UCSD-AML1 (cell line): ENCODE results near the gene STARD7.

Experiments used
- DNase-seq: peaks from one replicate; lab custom pipeline; 2025; ENCODE audit not compliant: unreplicated experiment; lab: John Stamatoyannopoulos, UW

The STARD7 gene

GRCh38 chr2:96201338-96201737 is 7.3 kb downstream of the STARD7 start:
- no peak for DNase-seq

GRCh38 chr2:96198921-96199320 is 9.7 kb downstream of the STARD7 start:
- DNase-seq, result no peak

DNA sequence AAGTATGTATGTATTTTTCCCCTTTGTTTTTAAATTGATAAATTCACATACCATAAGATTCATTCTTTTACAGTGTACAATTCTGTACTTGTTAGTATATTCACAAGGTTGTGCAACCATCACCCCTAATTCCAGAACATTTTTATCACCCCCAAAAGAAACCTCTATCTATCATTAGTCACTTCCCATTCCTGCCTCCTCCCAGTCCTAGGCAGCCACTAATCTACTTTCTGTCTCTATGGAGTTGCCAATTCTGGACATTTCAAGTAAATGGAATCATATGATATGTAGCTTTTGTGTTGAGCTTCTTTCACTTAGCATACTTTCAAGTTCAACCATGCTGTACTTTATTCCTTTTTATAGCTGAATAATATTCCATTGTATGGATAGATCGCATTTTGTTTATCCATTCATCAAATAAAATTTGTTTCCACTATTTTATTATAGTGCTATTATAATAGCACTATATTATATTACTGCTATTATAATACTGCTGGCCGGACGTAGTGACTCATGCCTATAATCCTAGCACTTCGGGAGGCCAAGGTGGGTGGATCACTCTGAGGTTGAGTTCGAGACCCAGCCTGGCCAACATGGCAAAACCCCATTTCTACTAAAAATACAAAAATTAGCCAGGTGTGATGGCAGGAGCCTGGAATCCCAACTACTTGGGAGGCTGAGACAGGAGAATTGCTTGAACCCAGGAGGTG is 10.9 kb downstream of the STARD7 start:
- DNase-seq, result no peak

DNA sequence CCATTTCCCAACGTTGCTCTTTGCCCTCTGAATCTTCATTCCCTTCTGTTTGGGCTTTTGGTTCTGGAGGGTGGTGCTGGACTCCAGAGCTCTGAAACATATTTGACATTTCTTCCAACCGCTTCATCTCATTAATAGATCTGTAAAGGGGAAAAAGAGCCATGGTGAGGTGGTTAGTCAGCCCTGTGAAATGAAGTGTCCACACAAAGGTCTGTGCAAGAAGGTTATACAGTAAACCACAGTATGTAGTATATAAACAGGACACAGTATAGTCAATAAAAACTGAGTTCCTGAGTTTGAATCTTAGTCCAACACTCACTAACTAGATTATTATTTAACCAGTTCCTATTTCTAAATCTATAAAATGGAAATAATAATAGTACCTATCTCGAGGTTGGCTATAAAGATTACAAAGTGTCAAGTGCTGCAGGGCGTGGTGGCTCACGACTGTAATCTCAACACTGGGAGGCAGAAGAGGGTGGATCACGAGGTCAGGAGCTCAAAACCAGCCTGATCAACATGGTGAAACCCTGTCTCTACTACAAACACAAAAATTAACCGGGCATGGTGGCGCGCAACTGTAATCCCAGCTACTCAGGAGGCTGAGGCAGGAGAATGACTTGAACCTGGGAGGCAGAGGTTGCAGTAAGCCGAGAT is 13.1 kb downstream of the STARD7 start:
- no peak for DNase-seq

DNA sequence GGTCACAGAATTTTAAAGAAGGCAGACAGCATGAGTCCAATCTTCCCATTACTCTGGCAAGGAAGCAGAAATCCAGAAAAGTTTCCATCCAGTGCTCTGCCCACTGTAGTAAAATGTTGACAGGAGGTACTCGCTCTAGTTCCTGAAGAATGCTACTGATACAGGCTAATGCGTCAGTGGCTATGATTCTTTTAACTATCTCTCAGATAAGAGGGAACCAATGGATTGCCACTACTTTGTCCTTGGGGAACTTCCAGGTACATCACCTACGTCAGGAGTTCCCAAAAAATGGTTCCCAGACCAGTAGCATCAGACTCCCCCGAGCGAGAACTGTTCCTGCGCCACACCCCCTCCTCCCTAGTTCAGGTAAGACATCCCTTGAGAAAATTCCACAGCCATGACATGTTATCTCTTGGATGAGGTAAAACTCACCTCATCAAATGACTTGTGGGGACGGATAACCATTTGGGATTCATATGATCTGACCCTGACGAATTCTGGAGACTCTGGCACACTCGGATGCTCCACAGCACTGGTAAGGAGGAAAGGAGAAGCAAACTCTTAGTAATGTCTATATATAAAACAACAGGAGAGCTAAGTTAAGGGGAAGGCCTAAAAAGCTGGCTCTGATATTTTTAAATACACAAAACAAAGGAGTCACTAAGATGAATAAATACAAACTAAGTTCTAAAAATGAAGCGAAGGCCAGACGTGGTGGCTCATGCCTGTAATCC is 16.5 kb downstream of the STARD7 start:
- DNase-seq, result no peak

GRCh38 chr2:96188821-96189526 is 19.7 kb downstream of the STARD7 start:
- no peak for DNase-seq

GRCh38 chr2:96186562-96186961 is 22.1 kb downstream of the STARD7 start:
- DNase-seq, result no peak

DNA sequence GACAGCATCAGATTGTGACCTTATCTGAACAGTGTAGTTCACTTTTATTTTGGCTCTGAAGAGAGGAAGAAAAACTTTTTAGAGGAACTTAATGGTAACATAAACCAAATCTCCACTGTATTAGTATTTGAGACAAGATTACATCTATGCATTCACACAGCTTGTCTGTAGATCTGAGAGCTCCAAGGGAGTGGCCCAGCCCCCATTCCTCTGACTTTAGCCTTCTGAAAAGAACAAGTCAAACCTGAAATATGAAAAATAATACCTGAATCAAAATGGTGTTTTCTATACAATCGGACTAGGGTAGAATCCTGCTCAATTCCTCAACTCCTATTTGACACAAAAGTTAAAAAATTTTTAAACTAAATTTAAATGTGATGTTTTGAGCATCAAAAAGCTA is 23.1 kb downstream of the STARD7 start:
- DNase-seq, result no peak

- DNase-seq, result no peak
These were observed 23.6 kb downstream of the STARD7 start for GRCh38 chr2:96184989-96185388.

DNA sequence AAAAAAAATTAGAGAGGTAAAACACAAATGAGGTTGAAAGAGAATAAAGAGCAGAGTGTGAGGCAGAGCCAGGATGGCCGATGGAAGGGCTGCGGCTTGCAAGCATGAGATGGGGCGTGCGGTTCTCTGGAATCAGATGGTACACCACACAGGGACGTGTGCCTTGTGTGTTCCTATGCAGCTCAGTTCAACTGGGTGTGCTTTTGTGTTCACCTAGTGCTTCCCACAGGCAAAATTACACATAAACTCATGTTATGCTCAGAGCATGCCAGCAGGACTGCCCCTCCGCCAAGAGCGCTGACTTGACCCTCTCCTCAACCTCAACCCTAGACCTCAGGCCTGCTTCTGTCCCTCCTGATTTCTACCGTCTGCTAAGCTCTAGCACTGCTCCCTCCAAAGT is 24.4 kb downstream of the STARD7 start:
- no peak for DNase-seq

GRCh38 chr2:96181529-96181928 is 27.1 kb downstream of the STARD7 start:
- DNase-seq, result no peak

GRCh38 chr2:96180521-96180920 is 28.1 kb downstream of the STARD7 start:
- DNase-seq, result no peak

- no peak for DNase-seq
These were observed 28.6 kb downstream of the STARD7 start for GRCh38 chr2:96180002-96180401.

- DNase-seq, result no peak
These were observed 32.0 kb downstream of the STARD7 start for GRCh38 chr2:96176661-96177060.

DNA sequence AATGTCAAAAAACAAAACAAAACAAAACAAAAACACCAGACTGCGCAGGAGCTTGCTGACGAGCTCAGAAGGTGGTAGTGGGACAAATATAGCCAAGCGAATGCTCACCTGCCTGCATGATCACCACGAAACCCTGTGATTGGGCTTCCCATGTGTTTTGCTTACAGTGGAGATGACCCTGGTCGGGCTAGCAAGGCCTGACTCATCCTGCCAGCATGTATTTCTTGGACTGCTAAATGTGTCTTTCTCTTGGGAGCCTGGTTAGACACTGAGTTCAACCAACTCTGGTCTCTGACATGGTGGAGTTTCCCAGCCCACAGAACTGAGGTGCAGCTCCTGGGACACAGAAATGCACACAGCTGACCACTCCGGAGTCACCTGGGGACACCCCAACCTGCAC is 32.7 kb downstream of the STARD7 start:
- DNase-seq, result no peak

- DNase-seq, result peak; percentile 76
These were observed 34.1 kb downstream of the STARD7 start for GRCh38 chr2:96174251-96175144.

GRCh38 chr2:96171831-96172230 is 36.8 kb downstream of the STARD7 start:
- DNase-seq, result no peak

DNA sequence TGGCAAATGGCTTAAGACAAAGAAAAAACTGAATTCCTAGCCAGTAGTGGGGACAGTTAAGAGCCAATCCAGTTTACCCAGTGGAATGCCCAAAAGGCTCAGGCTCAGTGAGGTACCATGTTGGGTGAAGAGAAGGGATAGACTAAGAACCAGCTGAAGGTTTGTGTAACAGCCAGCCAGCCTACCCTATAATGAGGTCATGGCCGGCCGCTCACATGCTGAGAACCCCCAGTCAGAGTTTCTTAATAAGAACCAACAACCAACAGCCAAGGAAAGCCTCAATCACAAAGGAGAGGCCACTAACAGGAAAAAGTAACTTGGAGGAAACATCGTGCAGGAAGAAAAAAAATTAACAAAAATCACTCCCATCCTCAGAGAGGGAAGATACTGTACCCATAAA is 38.0 kb downstream of the STARD7 start:
- no peak for DNase-seq

GRCh38 chr2:96169868-96170507 is 38.6 kb downstream of the STARD7 start:
- DNase-seq, result no peak

DNA sequence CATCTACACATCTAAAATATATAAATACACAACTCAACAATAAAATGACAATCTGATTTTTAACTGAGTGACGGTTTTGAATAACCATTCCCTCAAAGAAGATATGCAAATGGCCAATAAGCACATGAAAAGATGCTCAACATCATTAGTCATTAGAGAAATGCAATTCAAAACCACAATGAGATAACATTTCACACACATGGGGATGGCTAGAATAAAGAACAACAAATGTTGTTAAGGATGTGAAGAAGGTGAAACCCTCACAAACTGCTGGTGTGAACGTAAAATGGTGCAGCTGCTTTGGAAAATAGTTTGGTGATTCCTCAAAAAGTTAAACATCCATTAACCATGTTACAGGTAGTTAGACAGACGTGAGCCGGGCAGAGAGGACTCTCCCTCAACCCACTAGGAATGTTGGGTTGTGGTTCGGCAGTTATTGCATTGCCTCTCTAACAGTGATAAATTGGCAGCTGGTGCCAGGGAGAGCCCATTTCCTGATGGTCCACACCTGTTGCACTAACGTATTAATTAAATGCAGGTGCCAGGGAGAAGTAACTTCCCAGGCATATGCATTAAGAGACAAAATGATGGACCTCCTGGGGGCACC is 41.1 kb downstream of the STARD7 start:
- no peak for DNase-seq
